GM19452 (cell line): ENCODE data around the gene RAG2.
"Not testable (repeated sequence)": the region's sequence is repeated elsewhere in the genome, so short reads cannot be mapped to it uniquely, and the experiment has no call there.

Experiments
- ATAC-seq: cut with Tn5 transposase; IDR thresholded peaks from one replicate; pipeline ENCODE4 v1.9.1; 2021; ENCODE audit not compliant: unreplicated experiment

Gene RAG2

DNA sequence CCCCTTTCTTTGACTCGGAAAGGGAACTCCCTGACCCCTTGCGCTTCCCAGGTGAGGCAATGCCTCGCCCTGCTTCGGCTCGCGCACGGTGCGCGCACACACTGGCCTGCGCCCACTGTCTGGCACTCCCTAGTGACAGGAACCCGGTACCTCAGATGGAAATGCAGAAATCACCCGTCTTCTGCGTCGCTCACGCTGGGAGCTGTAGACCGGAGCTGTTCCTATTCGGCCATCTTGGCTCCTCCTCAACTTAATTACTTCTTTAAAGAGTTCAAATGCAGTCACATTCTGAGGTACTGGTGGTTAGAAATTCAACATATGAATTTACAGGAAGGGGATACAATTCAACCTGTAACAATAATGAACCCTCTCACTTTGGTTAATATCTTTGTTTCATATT, 40.6 kb downstream of the RAG2 start:
- not testable (repeated sequence) for ATAC-seq

DNA sequence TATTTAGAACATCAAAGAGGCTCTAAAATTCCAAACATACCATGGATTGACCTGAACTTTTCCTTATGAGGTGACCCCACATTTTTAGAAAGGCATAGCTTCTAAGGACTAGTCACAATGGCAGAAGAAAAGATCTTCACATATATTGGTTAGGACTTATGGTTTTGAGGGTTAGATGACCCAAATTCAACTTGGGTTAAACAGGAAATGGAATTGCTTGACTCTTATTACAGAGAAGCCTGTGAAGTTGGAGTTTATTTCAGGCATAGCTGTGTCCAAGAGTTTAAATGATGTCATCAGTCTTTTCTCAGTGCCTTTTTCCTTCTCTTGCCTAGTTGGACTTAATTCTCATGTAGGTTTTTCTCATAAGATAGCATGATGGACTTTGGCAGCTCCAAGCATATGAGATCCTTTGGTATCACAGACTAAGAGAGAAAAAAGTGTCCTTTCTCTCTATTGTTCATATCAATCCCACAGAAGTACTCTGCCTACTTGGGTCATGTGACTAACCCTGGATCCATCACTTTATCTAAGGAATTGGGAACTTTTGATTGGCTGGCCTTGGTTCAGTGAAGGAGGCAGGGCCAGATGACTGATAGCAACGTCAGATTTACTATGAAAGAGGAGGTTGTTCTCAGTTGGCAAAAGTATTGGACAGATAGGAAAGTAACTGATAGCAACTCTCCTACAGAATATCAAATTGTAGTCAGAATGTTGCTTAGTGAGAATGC, 47.5 kb downstream of the RAG2 start:
- no peak for ATAC-seq
